GM18520 (cell line): ENCODE results near the gene PARP14.
"Not testable (repeated sequence)": the region's sequence is repeated elsewhere in the genome, so short reads cannot be mapped to it uniquely, and the experiment has no call there.

Experiments used
- ATAC-seq: cut with Tn5 transposase; IDR thresholded peaks from one replicate; pipeline ENCODE4 v1.9.1; 2021; ENCODE audit not compliant: unreplicated experiment

The PARP14 gene

DNA sequence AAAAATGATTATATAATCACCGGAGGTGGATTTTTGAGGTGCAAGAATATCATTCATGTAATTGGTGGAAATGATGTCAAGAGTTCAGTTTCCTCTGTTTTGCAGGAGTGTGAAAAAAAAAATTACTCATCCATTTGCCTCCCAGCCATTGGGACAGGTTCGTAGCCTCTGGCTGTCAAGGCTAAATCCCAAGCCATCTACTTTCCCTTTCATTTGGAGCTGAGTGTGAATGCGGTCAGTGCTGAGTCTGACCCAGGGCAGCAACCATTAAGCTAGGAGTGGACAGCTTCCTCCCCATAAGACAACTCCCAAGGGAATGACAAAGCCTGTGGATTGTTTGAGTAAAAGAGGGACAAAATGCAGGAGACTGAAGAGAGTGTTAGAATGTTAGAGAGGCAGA is 33.6 kb downstream of the PARP14 start:
- ATAC-seq: no peak

DNA sequence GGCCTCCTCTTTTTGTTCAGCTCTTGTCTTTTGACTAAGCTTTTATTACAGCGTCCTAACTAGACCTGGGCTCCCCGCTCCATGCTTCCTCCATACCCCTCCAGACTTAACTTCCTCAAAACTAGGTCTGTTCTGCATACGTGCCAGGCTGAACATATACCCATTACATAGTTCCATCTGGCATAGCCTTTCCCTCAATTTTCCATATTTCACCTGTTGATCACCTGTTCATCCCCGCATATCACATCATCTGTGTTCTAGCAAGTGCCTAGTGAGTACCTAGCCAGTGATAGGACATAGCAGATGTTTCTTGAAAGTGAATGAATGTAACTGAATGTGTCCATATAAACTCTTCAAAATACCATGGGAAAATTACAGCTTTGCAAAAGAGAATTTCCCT is 36.0 kb downstream of the PARP14 start:
- ATAC-seq: no peak

DNA sequence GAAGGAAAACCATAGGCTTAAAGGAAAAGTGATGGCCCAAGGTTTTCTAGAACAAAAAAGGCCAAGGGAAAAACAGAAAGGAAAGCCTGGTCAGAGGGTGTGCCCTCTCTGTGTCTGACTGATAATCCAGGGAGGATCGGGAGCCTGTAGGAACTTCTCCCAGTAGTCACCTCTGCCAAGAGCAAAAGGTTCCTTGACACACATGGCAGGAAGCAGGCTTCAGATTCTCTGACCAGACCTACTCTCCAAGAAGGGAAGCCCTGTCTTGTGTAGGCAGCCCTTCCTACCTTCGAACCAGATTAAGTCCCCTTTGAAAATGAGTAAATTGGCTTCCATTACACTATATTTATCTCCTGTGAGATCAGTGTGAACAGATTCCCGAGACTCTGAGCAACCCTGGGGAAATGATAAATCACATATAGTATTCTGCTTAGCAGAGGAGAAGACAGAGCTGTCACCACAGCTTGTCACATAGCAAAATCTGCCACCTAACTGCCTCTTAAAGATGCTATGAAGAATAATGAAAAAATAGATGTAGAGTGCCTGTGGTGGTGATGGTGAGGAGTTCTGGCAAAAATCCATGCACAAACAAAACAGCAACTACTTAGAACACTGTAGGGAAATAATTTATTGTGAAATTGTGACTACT is 38.8 kb downstream of the PARP14 start:
- no peak for ATAC-seq

DNA sequence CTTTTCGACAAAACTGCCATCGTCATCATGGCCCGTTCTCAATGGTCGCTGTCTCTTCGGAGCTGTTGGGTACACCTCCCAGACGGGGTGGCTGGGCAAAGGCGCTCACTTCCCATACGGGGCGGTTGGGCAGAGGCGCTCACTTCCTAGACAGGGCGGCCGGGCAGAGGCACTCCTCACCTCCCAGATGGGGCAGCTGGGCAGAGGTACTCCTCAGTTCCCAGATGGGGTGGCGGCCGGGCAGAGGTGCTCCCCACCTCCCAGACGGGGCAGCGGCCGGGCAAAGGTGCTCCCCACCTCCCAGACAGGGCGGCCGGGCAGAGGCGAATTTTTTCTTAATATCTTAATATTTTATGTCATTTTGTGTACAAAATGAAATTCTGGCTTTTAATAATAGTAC is 44.5 kb downstream of the PARP14 start:
- no peak for ATAC-seq

DNA sequence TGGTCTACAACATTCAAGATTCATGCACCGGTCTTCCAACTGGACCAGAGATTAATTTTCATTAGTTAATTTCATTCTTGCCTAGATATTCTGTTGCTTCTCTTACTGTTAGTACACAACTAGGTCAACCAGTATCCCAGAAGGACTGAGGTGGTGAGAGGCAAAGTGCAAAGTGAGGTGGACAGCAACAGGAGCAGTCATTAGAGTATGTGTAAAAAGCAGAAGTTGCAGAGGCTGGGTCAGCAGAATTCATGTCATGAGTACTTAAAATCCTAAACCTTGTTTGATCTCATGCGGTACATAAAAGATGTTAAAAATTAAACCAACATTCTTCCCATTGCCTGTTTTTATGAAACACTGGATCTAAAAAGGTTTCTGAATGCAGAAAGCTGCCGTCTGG is 46.7 kb downstream of the PARP14 start:
- no peak for ATAC-seq

DNA sequence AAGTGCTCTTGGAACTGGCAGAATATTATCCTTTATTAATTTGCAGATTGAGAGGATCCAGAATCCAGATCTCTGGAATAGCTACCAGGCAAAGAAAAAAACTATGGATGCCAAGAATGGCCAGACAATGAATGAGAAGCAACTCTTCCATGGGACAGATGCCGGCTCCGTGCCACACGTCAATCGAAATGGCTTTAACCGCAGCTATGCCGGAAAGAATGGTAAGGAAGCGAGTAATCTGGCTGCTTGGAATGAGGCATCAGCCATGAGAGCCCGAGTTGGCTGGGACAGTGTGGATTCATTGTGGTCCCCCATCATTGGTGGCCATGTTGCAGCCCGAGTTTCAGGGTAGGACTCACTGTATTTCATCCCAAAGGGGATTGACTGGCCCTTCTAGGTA is 47.1 kb downstream of the PARP14 start:
- ATAC-seq: no peak

DNA sequence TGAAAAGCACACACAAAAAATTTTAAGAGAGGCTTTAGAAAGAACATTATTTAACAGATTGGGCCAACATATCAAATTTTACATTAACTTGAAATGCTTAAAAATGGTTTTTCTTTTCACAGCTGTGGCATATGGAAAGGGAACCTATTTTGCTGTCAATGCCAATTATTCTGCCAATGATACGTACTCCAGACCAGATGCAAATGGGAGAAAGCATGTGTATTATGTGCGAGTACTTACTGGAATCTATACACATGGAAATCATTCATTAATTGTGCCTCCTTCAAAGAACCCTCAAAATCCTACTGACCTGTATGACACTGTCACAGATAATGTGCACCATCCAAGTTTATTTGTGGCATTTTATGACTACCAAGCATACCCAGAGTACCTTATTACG is 47.5 kb downstream of the PARP14 start:
- ATAC-seq: no peak

DNA sequence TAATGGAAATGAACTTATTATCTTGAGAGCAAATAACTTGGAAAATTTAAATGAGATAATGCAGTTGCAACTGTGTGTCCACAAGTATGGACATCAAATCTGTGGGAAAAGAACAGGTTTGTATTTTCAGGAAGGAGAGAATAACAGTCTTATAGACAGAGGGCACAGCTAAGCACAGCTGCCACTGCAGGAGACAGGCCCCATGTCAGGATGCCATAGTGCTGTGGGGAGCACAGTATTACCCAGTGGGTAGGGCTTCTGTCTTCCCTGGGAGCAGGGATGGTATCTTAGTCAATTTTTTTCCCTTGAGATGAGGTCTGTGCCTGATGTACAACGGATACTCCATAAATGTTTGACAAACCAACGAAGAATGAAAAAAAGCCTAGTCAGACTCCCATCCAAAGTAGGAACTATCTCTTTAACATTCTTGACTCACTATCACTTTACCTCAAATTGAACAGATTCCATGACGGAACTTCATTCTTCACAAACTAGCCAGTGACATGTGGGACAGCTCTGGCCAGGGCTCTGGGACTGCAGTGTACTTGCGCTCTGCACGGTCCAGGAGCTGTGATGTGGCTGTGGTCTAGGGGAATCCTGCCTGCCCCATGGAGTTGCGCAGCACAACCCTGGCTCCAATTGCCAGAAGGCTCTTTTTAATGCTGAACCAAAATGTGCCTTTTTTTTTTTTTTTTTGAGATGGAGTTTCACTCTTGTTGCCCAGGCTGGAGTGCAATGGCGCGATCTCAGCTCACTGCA is 48.3 kb downstream of the PARP14 start:
- ATAC-seq: no peak

DNA sequence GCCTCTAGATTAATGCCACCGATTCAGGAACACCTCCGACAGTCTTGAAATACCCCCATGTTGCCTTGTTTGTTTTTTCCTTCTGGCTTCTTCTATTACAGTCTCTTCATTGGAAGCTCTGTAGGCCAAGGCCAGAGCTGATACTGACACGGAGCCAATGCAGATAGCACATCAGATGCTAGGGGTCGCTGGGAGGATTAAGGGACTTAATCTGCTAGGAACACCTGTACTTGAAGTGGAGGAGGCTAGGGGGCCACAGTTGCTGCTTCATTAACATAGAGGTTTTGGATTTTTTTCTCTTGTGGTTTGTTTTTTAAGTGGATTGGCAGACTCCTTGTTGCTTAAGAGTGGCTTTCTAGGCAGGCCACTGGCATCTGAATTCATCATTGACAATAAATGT is 49.6 kb downstream of the PARP14 start:
- ATAC-seq: no peak

DNA sequence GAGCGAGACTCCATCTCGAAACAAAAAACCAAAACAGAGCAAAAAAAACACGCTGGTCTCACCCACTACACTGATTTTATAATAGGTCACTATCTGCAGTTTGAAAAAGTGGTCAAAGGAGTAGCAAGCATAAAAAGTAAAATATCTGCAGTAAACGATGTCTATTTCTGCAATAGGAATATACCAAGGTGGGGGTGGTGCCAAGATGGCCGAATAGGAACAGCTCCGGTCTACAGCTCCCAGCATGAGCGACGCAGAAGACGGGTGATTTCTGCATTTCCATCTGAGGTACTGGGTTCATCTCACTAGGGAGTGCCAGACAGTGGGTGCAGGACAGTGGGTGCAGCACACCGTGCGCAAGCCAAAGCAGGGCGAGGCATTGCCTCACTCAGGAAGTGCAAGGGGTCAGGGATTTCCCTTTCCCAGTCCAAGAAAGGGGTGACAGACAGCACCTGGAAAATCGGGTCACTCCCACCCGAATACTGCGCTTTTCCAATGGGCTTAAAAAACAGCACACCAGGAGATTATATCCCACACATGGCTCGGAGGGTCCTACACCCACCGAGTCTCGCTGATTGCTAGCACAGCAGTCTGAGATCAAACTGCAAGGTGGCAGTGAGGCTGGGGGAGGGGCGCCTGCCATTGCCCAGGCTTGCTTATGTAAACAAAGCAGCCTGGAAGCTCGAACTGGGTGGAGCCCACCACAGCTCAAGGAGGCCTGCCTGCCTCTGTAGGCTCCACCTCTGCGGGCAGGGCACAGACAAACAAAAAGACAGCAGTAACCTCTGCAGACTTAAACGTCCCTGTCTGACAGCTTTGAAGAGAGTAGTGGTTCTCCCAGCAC is 52.3 kb downstream of the PARP14 start:
- ATAC-seq: not testable (repeated sequence)

DNA sequence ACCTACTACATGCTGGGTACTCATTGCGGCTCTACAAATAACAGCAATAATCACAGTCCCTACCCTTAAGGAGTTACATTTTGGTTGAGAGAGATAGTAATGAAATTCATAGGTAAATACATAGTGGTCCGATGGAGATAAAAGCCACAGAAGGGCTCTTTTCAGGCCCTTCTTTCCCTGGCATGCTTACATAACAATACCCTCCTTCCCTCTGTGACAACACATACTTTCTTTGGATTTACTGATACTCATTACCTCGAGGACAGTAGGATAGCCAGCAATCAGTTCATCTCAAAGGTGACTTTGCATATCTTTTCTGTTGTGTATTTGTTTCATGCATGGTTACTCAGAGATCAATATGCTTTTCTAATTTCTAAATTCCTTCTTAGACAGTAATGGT is 58.5 kb downstream of the PARP14 start:
- ATAC-seq: no peak

DNA sequence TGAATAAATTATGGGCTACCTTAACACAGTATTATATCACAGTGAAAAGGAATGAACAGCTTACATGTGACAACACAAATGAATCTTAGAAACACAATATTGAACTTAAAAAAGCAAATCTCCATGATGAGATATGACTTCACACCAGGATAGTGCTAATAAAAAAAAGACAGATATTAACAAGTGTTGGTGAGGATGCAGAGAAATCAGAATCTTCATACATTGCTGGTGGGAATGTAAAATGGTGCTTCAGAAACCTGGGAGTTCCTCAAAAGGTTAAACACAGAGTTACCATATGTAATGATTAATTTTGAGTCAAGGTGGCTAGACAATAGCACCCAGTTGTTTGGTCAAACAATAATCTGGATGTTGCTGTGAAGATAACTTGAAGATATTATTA is 61.6 kb downstream of the PARP14 start:
- no peak for ATAC-seq

DNA sequence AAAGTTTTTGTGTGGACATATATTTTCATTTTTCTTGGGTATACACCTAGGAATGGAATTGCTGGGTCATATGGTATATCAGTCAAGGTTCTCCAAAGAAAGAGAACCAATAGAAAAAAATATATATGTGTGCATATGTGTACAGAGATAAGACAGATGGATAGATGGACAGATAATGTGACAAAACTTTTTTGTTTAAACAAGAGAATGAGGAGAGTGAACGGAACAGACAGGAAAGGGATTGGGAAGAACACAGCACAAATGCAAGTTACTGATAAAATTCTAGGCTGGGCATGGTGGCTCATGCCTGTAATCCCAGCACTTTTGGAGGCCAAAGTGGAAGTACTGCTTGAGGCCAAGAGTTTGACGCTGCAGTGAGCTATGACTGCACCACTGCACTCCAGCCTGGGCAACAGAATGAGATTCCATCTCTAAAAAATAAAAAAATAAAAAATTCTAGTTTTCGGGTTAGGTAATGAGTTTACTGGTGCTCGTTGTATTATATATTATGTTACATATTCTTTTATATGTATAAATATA is 63.0 kb downstream of the PARP14 start:
- ATAC-seq: no peak

DNA sequence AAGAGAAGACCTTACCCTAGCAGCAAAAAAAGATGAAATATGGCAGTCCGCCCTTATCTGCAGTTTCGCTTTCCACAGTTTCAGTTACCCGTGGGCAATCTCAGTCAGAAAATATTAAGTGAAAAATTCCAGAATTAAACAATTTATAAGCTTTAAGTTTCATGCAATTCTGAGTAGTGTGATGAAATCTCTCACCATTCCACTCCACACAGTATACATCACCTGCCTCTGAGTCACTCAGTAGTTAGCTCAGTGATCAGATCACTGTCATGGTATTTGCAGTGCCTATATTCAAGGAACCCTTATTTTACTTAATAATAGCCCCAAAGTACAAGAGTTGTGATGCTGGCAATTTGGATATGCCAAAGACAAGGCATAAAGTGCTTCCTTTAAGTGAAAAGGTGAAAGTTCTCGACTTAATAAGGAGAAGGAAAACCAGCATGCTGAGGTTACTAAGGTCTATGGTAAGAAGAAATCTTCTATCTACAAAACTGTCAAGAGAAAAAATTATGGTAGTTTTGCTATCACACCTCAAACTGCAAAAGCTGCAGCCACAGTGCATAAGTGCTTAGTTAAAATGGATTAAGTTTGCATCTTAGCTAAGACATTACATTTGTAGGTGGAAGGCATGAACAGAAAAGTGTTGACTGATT is 64.9 kb downstream of the PARP14 start:
- no peak for ATAC-seq

DNA sequence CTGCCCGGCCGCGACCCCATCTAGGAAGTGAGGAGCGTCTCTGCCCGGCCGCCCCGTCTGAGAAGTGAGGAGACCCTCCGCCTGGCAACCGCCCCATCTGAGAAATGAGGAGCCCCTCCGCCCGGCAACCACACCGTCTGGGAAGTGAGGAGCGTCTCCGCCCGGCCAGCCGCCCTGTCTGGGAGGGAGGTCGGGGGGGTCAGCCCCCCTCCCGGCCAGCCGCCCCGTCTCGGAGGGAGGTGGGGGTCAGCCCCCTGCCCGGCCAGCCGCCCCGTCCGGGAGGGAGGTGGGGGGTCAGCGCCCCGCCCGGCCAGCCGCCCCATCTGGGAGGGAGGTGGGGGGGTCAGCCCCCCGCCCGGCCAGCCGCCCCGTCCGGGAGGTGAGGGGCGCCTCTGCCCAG is 66.7 kb downstream of the PARP14 start:
- not testable (repeated sequence) for ATAC-seq

DNA sequence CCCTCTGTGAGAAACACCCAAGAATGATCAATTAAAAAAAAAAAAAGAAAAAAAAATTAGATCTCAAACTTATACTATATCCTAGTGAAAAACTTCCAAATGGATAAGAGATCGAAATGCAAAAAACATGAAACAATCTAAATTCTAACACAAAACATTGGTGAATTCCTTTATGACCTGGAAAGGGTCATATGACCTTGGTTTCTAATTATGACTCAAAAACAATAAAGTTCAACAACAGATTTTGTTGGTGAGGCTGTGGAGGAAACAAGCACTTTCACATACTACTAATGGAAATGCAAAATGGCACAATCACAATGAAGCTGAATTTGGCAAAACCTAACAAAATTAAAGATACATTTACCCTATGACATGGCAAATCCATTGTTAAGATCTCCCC is 67.7 kb downstream of the PARP14 start:
- ATAC-seq: no peak

DNA sequence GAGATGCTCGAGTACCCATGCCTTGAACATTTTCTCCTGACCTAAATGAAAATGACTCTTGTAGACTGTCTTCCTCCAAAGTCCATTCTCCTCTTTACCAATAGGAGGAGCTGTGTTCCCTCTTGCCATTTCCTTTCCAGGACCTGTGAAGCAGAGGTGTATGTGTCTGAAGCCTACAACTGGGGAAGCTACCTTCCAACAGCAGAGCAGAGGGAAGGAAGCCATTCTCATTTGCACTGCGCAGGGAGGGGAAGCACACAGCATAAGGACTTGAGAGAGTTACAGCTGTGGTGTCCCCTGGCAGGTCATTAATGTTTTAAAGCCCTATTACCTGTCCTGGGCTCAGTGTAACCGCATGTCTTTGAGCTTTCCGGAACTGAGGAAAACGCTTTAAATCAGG is 74.3 kb downstream of the PARP14 start:
- no peak for ATAC-seq

DNA sequence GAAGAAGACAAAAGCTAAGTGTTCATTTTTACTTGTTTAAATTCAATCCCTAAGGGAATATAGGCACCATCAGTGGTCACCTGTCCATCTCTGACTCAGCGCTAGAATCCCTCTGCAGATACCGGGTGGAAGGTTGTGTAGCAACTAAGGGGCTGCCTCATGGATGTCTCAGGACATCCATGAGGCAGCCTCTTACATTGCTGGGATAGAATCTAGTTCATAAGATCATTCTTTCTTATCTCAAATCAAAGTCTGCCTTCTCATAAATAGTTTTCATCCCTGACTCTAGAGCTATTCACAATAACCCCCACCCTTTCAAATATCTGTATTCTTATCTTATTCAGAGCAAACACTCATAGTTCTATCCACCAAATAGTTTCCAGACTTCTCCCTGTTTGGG is 74.9 kb downstream of the PARP14 start:
- no peak for ATAC-seq

DNA sequence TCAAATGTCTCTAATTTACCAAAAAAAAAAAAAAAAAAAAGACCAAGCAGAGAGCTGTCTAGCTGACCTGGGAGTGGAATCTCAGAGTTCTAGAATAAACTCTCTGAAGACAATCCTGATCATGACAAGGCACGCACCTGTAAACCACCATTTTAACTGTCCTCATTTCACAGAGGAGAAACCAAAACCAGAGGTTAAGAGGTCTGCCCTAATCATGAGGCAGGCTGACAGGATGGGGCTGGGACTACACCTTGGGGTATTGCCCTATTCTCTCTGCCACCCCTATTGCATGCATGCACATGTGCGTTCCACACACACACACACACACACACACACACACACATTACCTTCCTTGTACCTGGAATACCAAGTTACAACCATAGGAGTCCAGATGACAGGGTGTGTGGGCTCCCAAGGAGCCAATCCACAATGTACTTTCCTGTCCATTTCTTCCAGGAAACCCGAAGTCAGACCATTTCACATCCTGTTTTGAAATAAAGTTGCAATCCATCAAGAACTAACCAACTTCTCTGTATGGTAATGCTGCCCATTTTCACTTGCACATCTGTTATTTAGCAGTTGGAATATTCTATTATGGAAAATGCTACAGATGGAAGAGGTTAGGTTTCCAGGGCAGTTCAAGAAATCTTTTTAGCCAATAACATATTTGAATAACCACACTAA is 78.4 kb downstream of the PARP14 start:
- ATAC-seq: no peak

DNA sequence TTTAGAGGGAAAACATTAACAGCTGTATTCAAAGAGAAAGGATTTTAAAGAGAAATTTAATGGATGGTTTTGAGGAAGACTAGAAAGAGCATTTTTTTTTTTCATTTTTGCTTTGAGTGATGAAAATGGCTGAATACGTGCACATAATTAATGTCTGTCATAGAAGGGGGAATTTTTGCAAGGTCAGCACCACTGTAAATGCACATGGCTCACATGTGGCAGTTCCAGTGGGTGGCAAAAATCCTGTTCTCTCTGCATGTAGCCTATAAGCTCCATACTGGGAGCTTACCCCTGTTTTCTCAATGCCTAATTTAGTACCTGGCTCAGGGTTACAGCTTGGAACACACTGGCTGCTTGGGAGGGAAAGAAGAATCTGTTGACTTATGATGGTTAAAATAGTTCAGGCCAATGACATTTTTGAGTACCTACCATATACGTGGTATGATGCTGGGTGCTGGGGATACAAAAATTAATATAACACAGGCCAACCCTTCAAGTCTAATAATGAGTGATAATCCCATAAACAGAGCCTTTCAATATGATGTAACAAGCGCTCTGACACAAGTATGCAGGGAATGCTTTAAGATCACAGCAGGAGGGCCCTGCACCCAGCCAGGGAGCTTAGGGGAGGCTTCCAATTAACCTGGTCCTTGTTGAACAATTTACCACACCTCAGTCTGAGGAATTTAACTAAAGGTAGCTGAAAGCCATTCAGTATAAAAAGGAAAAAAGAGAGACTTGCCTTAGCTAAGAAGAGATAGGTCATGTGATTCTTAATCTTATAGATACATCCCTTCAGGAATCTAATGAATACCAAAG is 80.0 kb downstream of the PARP14 start:
- ATAC-seq: no peak
